Activated naive CD8-positive, alpha-beta T cell treated with anti-CD3 and anti-CD28 coated beads for 36 hours (primary cell): ENCODE measurements around the gene DAP. TPM values are rescaled to one million over a fixed set of nuclear protein-coding genes. Genes with fewer than 3 reads are reported as not detected.

Source experiments
- DNase-seq: peaks from one replicate; pipeline ENCODE4 v3.0.0; 2021
- H3K27ac Mint-ChIP-seq: one replicate; pipeline ENCODE4 v1.8.0; 2022; ENCODE audit warnings: mild to moderate bottlenecking, moderate library complexity, mixed read lengths
- H3K27me3 Mint-ChIP-seq: one replicate; pipeline ENCODE4 v1.8.0; 2022; ENCODE audit warnings: mild to moderate bottlenecking, mixed read lengths
- H3K36me3 Mint-ChIP-seq: one replicate; pipeline ENCODE4 v1.8.0; 2021; ENCODE audit warnings: mild to moderate bottlenecking, mixed read lengths
- H3K4me1 Mint-ChIP-seq: one replicate; pipeline ENCODE4 v1.8.0; 2021; ENCODE audit warnings: mixed read lengths
- H3K4me3 Mint-ChIP-seq: one replicate; pipeline ENCODE4 v1.8.0; 2022; ENCODE audit warnings: mild to moderate bottlenecking, moderate library complexity, mixed read lengths
- H3K9me3 Mint-ChIP-seq: one replicate; pipeline ENCODE4 v1.8.0; 2022; ENCODE audit warnings: mixed read lengths
- total RNA-seq, 2 experiments: library from RNA; stranded (reverse); gene quantifications; one replicate each; pipeline ENCODE4 v1.2.3, GENCODE V29; 2021

DAP gene
- total RNA-seq, 2 experiments from 2014 or later: 53.2 to 53.4 TPM

GRCh38 chr5:10684303-10685086 lies 76.5 kb downstream of the DAP start:
- Mint-ChIP-seq H3K4me1 (no peaks in the 10 kb centered on the region), H3K4me3 (no peak overlapping the region), H3K27me3 (no peaks in the 10 kb centered on the region), H3K36me3 (peaks cover 30% of the 10 kb centered on the region), H3K9me3 (no peaks in the 10 kb centered on the region), H3K27ac (no peak overlapping the region)
- no peak for DNase-seq

GRCh38 chr5:10682801-10683525 lies 78.1 kb downstream of the DAP start:
- DNase-seq: no peak
- Mint-ChIP-seq H3K4me1 (no peaks in the 10 kb centered on the region), H3K36me3 (peaks cover 32% of the 10 kb centered on the region)

DNA sequence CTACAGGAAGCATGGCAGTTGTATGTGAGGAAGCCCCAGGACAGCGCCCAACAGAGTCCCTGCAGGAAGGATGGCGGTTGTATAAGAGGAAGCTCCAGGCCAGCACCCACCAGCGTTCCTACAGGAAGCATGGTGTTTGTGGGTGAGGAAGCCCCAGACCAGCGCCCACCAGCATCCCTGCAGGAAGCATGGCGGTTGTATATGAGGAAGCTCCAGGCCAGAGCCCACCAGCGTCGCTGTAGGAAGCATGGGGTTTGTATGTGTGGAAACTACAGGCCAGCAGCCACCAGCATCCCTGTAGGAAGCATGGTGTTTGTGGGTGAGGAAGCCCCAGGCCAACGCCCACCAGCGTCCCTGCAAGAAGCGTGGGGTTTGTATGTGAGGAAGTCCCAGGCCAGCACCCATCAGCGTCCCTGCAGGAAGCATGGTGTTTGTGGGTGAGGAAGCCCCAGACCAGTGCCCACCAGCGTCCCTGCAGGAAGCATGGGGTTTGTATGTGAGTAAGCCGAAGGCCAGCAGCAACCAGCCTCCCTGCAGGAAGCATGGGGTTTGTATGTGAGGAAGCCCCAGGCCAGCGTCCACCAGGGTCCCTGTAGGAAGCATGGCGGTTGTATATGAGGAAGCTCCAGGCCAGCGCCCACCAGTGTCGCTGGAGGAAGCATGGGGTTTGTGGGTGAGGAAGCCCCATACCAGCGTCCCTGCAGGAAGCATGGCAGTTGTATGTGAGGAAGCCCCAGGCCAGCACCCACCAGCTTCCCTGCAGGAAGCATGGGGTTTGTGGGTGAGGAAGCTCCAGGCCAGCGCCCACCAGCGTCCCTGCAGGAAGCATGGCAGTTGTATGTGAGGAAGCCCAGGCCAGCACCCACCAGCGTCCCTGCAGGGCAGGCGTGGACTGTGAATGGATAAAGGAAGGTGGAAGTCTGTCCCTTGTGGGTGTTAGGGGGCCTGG lies 79.0 kb downstream of the DAP start:
- H3K27ac Mint-ChIP-seq: no peak overlapping the region

More at GRCh38 chr5:10682801-10683525, 78.1 kb downstream of the DAP start:
- H3K27me3 Mint-ChIP-seq: no peaks in the 10 kb centered on the region
- no peak overlapping the region for H3K4me3 Mint-ChIP-seq
- no peaks in the 10 kb centered on the region for H3K9me3 Mint-ChIP-seq
- no peak overlapping the region for H3K27ac Mint-ChIP-seq

GRCh38 chr5:10680876-10681481 lies 80.1 kb downstream of the DAP start:
- no peaks in the 10 kb centered on the region for H3K27me3 Mint-ChIP-seq
- peaks cover 6% of the 10 kb centered on the region for H3K9me3 Mint-ChIP-seq
- DNase-seq: no peak
- H3K4me1 Mint-ChIP-seq: no peaks in the 10 kb centered on the region
- H3K4me3 Mint-ChIP-seq: no peak overlapping the region
- no peak overlapping the region for H3K27ac Mint-ChIP-seq
- H3K36me3 Mint-ChIP-seq: peaks cover 41% of the 10 kb centered on the region

More for the DNA sequence above, 79.0 kb downstream of the DAP start:
- H3K36me3 Mint-ChIP-seq: peaks cover 38% of the 10 kb centered on the region
- H3K4me1 Mint-ChIP-seq: no peaks in the 10 kb centered on the region
- no peaks in the 10 kb centered on the region for H3K27me3 Mint-ChIP-seq
- DNase-seq: no peak
- peaks cover 5% of the 10 kb centered on the region for H3K9me3 Mint-ChIP-seq
- no peak overlapping the region for H3K4me3 Mint-ChIP-seq

GRCh38 chr5:10679336-10679988 lies 81.6 kb downstream of the DAP start:
- Mint-ChIP-seq H3K36me3 (peaks cover 41% of the 10 kb centered on the region), H3K27me3 (no peaks in the 10 kb centered on the region), H3K4me3 (no peak overlapping the region), H3K9me3 (peaks cover 6% of the 10 kb centered on the region), H3K4me1 (no peaks in the 10 kb centered on the region), H3K27ac (no peak overlapping the region)
- DNase-seq: no peak

DNA sequence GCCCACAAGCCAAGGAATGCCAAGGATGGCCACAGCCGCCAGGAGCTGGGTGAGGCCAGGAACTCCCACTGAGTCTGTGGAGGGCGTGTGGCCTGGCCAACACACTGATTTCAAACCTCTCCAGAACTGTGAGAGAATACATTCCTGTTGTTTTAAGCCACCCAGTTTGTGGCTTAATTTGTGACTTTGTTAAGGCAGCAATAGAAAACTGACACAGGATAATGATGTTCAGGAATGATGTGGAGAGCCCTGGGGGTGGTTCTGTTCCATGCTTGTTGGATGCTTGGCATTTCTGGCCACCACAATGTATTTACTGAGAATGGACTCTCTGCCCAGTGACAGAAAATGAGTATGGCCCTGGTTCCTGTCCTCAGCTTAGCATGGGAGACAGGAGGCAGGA lies 82.8 kb downstream of the DAP start:
- H3K27ac Mint-ChIP-seq: no peak overlapping the region
- DNase-seq: no peak
- no peak overlapping the region for H3K4me3 Mint-ChIP-seq
- no peaks in the 10 kb centered on the region for H3K4me1 Mint-ChIP-seq
- peaks cover 6% of the 10 kb centered on the region for H3K9me3 Mint-ChIP-seq
- H3K36me3 Mint-ChIP-seq: peaks cover 41% of the 10 kb centered on the region
- no peaks in the 10 kb centered on the region for H3K27me3 Mint-ChIP-seq

- Mint-ChIP-seq H3K27me3 (no peaks in the 10 kb centered on the region), H3K4me3 (no peak overlapping the region), H3K4me1 (no peaks in the 10 kb centered on the region), H3K9me3 (peaks cover 6% of the 10 kb centered on the region), H3K36me3 (peaks cover 41% of the 10 kb centered on the region), H3K27ac (no peak overlapping the region)
- DNase-seq: no peak
Measured at GRCh38 chr5:10677533-10677932, 83.5 kb downstream of the DAP start.

DNA sequence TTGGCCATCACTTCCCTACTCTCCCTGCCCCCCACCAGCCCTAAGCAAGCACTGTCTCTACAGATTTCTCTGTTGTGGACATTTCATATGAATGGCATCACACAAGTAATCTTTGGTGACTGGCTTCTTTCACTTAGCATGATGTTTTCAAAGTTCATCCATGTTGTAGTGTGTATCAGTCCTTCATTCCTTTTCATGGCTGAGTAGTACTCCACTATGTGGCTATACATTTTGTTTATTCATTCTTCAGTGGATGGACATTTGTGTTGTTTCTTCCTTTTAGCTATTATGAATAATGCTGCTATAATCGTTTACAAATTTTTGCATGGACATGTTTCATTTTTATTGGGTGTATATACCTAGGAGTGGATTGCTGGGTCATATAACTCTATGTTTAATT lies 84.1 kb downstream of the DAP start:
- Mint-ChIP-seq H3K4me3 (no peak overlapping the region), H3K27ac (no peak overlapping the region), H3K4me1 (no peaks in the 10 kb centered on the region), H3K36me3 (peaks cover 37% of the 10 kb centered on the region), H3K9me3 (peaks cover 6% of the 10 kb centered on the region), H3K27me3 (no peaks in the 10 kb centered on the region)
- no peak for DNase-seq

GRCh38 chr5:10676224-10676623 lies 84.8 kb downstream of the DAP start:
- no peaks in the 10 kb centered on the region for H3K4me1 Mint-ChIP-seq
- H3K4me3 Mint-ChIP-seq: no peak overlapping the region
- DNase-seq: no peak
- H3K27me3 Mint-ChIP-seq: no peaks in the 10 kb centered on the region
- peaks cover 37% of the 10 kb centered on the region for H3K36me3 Mint-ChIP-seq
- peaks cover 6% of the 10 kb centered on the region for H3K9me3 Mint-ChIP-seq
- H3K27ac Mint-ChIP-seq: no peak overlapping the region

DNA sequence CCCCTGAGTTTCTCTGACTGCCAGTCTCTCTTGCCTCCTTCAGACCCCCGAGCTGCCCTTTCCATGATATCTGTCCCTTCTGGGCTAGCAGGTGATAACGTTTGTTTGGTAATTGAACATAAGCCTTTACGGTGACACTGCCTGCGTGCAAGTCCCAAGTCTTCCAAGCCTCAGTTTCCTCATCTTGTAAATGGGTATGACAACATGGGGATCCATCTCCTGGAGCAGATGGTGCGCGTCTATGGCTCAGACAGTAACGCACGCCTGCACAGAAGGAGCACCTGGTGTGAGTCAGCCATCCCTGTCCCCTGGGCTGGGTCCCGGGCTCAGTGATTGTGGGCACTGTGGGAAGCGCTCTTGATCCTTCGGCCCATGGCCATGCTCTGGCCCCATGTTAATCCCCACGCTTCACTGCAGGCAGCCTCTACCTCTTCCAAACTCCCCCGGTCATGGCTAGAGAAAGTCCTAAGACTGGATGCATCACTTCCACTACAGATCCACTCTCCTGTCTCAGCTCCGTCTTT lies 85.8 kb downstream of the DAP start:
- H3K27ac Mint-ChIP-seq: no peak overlapping the region
- H3K9me3 Mint-ChIP-seq: peaks cover 6% of the 10 kb centered on the region
- H3K27me3 Mint-ChIP-seq: no peaks in the 10 kb centered on the region
- peaks cover 30% of the 10 kb centered on the region for H3K36me3 Mint-ChIP-seq
- no peak overlapping the region for H3K4me3 Mint-ChIP-seq
- H3K4me1 Mint-ChIP-seq: no peaks in the 10 kb centered on the region
- DNase-seq: no peak

GRCh38 chr5:10674582-10674981 lies 86.5 kb downstream of the DAP start:
- Mint-ChIP-seq H3K27ac (no peak overlapping the region), H3K9me3 (peaks cover 6% of the 10 kb centered on the region), H3K27me3 (no peaks in the 10 kb centered on the region), H3K4me3 (no peak overlapping the region), H3K36me3 (peaks cover 26% of the 10 kb centered on the region), H3K4me1 (no peaks in the 10 kb centered on the region)
- DNase-seq: no peak

- DNase-seq: no peak
- Mint-ChIP-seq H3K27ac (no peak overlapping the region), H3K4me3 (no peak overlapping the region), H3K36me3 (peaks cover 23% of the 10 kb centered on the region), H3K27me3 (no peaks in the 10 kb centered on the region), H3K4me1 (no peaks in the 10 kb centered on the region), H3K9me3 (peaks cover 6% of the 10 kb centered on the region)
Measured at GRCh38 chr5:10674096-10674495, 86.9 kb downstream of the DAP start.

GRCh38 chr5:10673407-10673806 lies 87.6 kb downstream of the DAP start:
- no peaks in the 10 kb centered on the region for H3K27me3 Mint-ChIP-seq
- no peak for DNase-seq
- peaks cover 20% of the 10 kb centered on the region for H3K36me3 Mint-ChIP-seq
- H3K4me1 Mint-ChIP-seq: no peaks in the 10 kb centered on the region
- no peak overlapping the region for H3K27ac Mint-ChIP-seq
- H3K4me3 Mint-ChIP-seq: no peak overlapping the region
- H3K9me3 Mint-ChIP-seq: peaks cover 6% of the 10 kb centered on the region

DNA sequence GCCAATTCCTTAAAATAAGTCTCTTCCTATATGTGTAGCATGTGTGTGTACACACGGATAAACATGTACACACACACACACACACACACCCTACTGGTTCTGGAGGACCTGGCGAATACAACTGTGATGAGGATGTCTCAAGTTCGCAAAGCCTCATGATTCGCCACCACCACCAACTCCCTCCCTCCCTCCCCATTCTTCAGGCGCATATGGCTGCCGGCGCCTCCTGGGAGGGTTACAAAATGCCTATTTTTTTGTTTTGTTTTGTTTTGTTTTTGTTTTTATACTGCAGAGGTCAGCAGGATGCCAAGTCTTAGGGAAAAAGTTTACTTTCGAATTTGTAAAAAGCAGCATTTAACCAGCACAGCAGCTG lies 88.0 kb downstream of the DAP start:
- H3K27ac Mint-ChIP-seq: no peak overlapping the region
- peaks cover 16% of the 10 kb centered on the region for H3K36me3 Mint-ChIP-seq
- H3K4me1 Mint-ChIP-seq: no peaks in the 10 kb centered on the region
- H3K27me3 Mint-ChIP-seq: no peaks in the 10 kb centered on the region
- H3K4me3 Mint-ChIP-seq: no peak overlapping the region
- H3K9me3 Mint-ChIP-seq: peaks cover 6% of the 10 kb centered on the region
- no peak for DNase-seq
